Astrocyte (in vitro differentiated cells and primary cell): Measurements from ENCODE around the gene NID2. TPM values are rescaled to one million over a fixed set of nuclear protein-coding genes. Genes with fewer than 3 reads are reported as not detected.
A peak's percentile ranks its signal among the peaks of the same experiment; 100 is the strongest.

Experiments
- DNase-seq: peaks from one replicate; pipeline ENCODE4 v3.0.0-alpha.2; 2010; ENCODE audit warnings: low read depth
- FAIRE-seq: peaks from 2 replicates; lab custom pipeline; 2011; peaks lifted over from hg19 to GRCh38; lab: Jason Lieb, UNC
- H2AFZ ChIP-seq: 2 replicates; pipeline ENCODE4 v1.6.0; 2012; ENCODE audit warnings: low read depth, low read length, inconsistent platforms
- H3K27ac ChIP-seq: 2 replicates; pipeline ENCODE4 v1.5.1; 2011; ENCODE audit warnings: low read depth, low read length, inconsistent platforms
- H3K27me3 ChIP-seq: 2 replicates; pipeline ENCODE4 v1.6.0; 2011; ENCODE audit warnings: low read length, inconsistent platforms; ENCODE audit not compliant: insufficient read depth
- H3K36me3 ChIP-seq: 2 replicates; pipeline ENCODE4 v1.5.1; 2011; ENCODE audit warnings: low read length, inconsistent platforms; ENCODE audit not compliant: insufficient read depth
- H3K4me1 ChIP-seq: 2 replicates; pipeline ENCODE4 v1.5.1; 2011; ENCODE audit warnings: low read length, inconsistent platforms; ENCODE audit not compliant: insufficient read depth
- H3K4me2 ChIP-seq: 2 replicates; pipeline ENCODE4 v1.6.0; 2012; ENCODE audit warnings: low read length, inconsistent platforms
- H3K4me3 ChIP-seq: 2 replicates; pipeline ENCODE4 v1.5.1; 2011; ENCODE audit warnings: low read depth, mild to moderate bottlenecking, low read length, inconsistent platforms; ENCODE audit not compliant: insufficient read depth
- H3K79me2 ChIP-seq: 2 replicates; pipeline ENCODE4 v1.6.0; 2012; ENCODE audit warnings: mild to moderate bottlenecking, low read length, inconsistent platforms; ENCODE audit not compliant: insufficient read depth
- H3K9ac ChIP-seq: 2 replicates; pipeline ENCODE4 v1.6.0; 2012; ENCODE audit warnings: mild to moderate bottlenecking, low read length, inconsistent platforms
- H3K9me3 ChIP-seq: 2 replicates; pipeline ENCODE4 v1.5.1; 2012; ENCODE audit warnings: low read depth, mild to moderate bottlenecking, low read length, inconsistent platforms; ENCODE audit not compliant: insufficient read depth
- H4K20me1 ChIP-seq: 2 replicates; pipeline ENCODE4 v1.6.0; 2012; ENCODE audit warnings: low read length, inconsistent platforms; ENCODE audit not compliant: insufficient read depth
- H3K27ac Mint-ChIP-seq: one replicate; pipeline ENCODE4 v1.8.0; 2021; ENCODE audit warnings: mild to moderate bottlenecking, mixed read lengths; ENCODE audit not compliant: unreplicated experiment
- H3K27me3 Mint-ChIP-seq: one replicate; pipeline ENCODE4 v1.8.0; 2021; ENCODE audit warnings: low read depth, mixed read lengths; ENCODE audit not compliant: unreplicated experiment
- H3K36me3 Mint-ChIP-seq: one replicate; pipeline ENCODE4 v1.8.0; 2021; ENCODE audit warnings: low read depth, mixed read lengths; ENCODE audit not compliant: unreplicated experiment
- H3K4me1 Mint-ChIP-seq: one replicate; pipeline ENCODE4 v1.8.0; 2021; ENCODE audit warnings: low read depth, mixed read lengths; ENCODE audit not compliant: unreplicated experiment
- H3K4me3 Mint-ChIP-seq: one replicate; pipeline ENCODE4 v1.8.0; 2021; ENCODE audit warnings: mild to moderate bottlenecking, moderate library complexity, mixed read lengths; ENCODE audit not compliant: unreplicated experiment
- H3K9me3 Mint-ChIP-seq: one replicate; pipeline ENCODE4 v1.8.0; 2021; ENCODE audit warnings: mild to moderate bottlenecking, mixed read lengths; ENCODE audit not compliant: unreplicated experiment
- EZH2 ChIP-seq: IDR thresholded peaks from 2 replicates; pipeline ENCODE4 v1.6.1; 2012; ENCODE audit warnings: mild to moderate bottlenecking, low read length, inconsistent platforms; ENCODE audit not compliant: insufficient read depth
- total RNA-seq: library from RNA; stranded (reverse); gene quantifications from 2 replicates; pipeline ENCODE4 v1.2.1, GENCODE V29; 2021
- TF ChIP-seq, protein P1 (sequence below): IDR thresholded peaks from 2 replicates; pipeline ENCODE4 v1.5.1; 2011; ENCODE audit warnings: low read depth, mild to moderate bottlenecking, inconsistent platforms, low read length, moderate library complexity; ENCODE audit not compliant: insufficient read depth

Gene NID2
- total RNA-seq, 1 donor from 2014 or later, result 22.3 TPM

- peak; percentile 39 for FAIRE-seq
- no peak for TF ChIP-seq EZH2
- TF ChIP-seq, protein P1, sequence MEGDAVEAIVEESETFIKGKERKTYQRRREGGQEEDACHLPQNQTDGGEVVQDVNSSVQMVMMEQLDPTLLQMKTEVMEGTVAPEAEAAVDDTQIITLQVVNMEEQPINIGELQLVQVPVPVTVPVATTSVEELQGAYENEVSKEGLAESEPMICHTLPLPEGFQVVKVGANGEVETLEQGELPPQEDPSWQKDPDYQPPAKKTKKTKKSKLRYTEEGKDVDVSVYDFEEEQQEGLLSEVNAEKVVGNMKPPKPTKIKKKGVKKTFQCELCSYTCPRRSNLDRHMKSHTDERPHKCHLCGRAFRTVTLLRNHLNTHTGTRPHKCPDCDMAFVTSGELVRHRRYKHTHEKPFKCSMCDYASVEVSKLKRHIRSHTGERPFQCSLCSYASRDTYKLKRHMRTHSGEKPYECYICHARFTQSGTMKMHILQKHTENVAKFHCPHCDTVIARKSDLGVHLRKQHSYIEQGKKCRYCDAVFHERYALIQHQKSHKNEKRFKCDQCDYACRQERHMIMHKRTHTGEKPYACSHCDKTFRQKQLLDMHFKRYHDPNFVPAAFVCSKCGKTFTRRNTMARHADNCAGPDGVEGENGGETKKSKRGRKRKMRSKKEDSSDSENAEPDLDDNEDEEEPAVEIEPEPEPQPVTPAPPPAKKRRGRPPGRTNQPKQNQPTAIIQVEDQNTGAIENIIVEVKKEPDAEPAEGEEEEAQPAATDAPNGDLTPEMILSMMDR, result no peak
- H3K36me3 Mint-ChIP-seq, result no peaks in the 10 kb centered on the region
- H3K27me3 Mint-ChIP-seq, result peaks cover 12% of the 10 kb centered on the region
- peaks cover 11% of the 10 kb centered on the region for H3K4me1 Mint-ChIP-seq
- no peak overlapping the region for H3K4me3 Mint-ChIP-seq
- no peak overlapping the region for H3K4me3 ChIP-seq
- H2AFZ ChIP-seq, result no peak overlapping the region
- H3K4me2 ChIP-seq, result no peak overlapping the region
- H3K79me2 ChIP-seq, result peaks cover 11% of the 10 kb centered on the region
- H3K9me3 Mint-ChIP-seq, result no peaks in the 10 kb centered on the region
- no peaks in the 10 kb centered on the region for H3K9me3 ChIP-seq
- H3K9ac ChIP-seq, result no peak overlapping the region
- no peak overlapping the region for H3K27ac ChIP-seq
- peaks cover 17% of the 10 kb centered on the region for H3K4me1 ChIP-seq
- peaks cover 4% of the 10 kb centered on the region for H4K20me1 ChIP-seq
- DNase-seq, result no peak
- peaks cover 14% of the 10 kb centered on the region for H3K36me3 ChIP-seq
- no peaks in the 10 kb centered on the region for H3K27me3 ChIP-seq
- no peak overlapping the region for H3K27ac Mint-ChIP-seq
These were observed 10.5 kb downstream of the NID2 start for GRCh38 chr14:52058341-52058740.

DNA sequence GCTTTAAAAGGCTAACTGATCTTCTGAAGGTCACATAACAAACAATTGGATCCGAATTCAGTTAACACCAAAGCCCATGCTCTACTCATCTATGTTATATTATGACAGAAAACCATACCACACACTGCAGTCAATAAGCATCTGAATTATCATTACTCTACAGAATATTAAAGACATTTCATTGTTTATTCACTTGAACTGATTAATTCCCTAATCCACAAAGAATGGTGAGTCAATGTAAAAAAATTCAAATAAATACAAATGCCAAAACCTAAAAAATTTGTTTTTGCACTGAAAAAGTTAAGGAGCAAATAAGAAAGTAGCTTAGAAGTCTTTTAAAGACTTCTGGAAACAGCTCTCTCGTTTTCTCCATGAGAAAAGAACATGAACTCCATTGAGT, 13.7 kb downstream of the NID2 start:
- Histone ChIP-seq H3K4me3 (no peak overlapping the region), H3K9me3 (no peaks in the 10 kb centered on the region), H4K20me1 (no peaks in the 10 kb centered on the region), H3K4me2 (peak overlapping the region; percentile 27), H3K79me2 (peaks cover 36% of the 10 kb centered on the region), H3K27ac (peak overlapping the region; percentile 38), H3K27me3 (no peaks in the 10 kb centered on the region), H2AFZ (no peak overlapping the region), H3K4me1 (peaks cover 38% of the 10 kb centered on the region), H3K36me3 (peaks cover 18% of the 10 kb centered on the region), H3K9ac (no peak overlapping the region)
- Mint-ChIP-seq H3K4me1 (peaks cover 22% of the 10 kb centered on the region), H3K27me3 (peaks cover 3% of the 10 kb centered on the region), H3K27ac (no peak overlapping the region), H3K9me3 (no peaks in the 10 kb centered on the region), H3K36me3 (peaks cover 3% of the 10 kb centered on the region), H3K4me3 (no peak overlapping the region)
- DNase-seq, result peak; percentile 33
- TF ChIP-seq, protein P1, result no peak
- no peak for TF ChIP-seq EZH2
- peak; percentile 50 for FAIRE-seq

- no peak overlapping the region for H2AFZ ChIP-seq
- Mint-ChIP-seq H3K36me3 (peaks cover 3% of the 10 kb centered on the region), H3K4me3 (no peak overlapping the region), H3K27ac (no peak overlapping the region), H3K4me1 (peaks cover 22% of the 10 kb centered on the region), H3K9me3 (no peaks in the 10 kb centered on the region), H3K27me3 (peaks cover 3% of the 10 kb centered on the region)
- peak; percentile 45 for FAIRE-seq
- DNase-seq, result no peak
- no peaks in the 10 kb centered on the region for H3K9me3 ChIP-seq
- H3K27ac ChIP-seq, result no peak overlapping the region
- no peak for TF ChIP-seq EZH2
- TF ChIP-seq, protein P1, result no peak
- H3K27me3 ChIP-seq, result no peaks in the 10 kb centered on the region
- peaks cover 38% of the 10 kb centered on the region for H3K4me1 ChIP-seq
- H3K36me3 ChIP-seq, result peaks cover 18% of the 10 kb centered on the region
- no peak overlapping the region for H3K9ac ChIP-seq
- H3K4me2 ChIP-seq, result peak overlapping the region; percentile 27
- no peaks in the 10 kb centered on the region for H4K20me1 ChIP-seq
- H3K4me3 ChIP-seq, result no peak overlapping the region
- H3K79me2 ChIP-seq, result peaks cover 40% of the 10 kb centered on the region
These were observed 14.2 kb downstream of the NID2 start for GRCh38 chr14:52054678-52055077.
